GM19025 (cell line): Measurements from ENCODE around the gene VPS50.

ENCODE experiments used
- ATAC-seq: cut with Tn5 transposase; IDR thresholded peaks from one replicate; pipeline ENCODE4 v1.9.1; 2021; ENCODE audit warnings: mild to moderate bottlenecking, low read depth, moderate library complexity; ENCODE audit not compliant: unreplicated experiment

Gene VPS50

DNA sequence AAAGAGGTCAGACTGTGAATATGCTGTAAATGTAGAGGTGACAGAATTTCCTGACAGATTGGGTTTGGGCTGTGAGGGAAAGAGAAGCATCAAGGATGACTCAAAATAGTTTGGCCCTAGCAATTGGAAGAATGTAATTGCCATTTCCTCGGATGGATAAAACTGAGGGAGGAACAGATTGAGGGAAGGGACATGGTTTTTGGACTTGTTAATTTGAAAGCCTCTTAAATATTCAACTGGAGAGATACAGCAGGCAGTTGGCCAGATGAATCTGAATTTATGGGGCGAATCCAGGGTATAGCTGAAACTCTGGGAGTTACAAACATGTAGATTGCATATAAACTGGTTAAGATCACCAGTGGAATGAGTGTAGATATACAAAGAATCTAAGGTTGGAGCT lies 3.4 kb downstream of the VPS50 start:
- no peak for ATAC-seq

DNA sequence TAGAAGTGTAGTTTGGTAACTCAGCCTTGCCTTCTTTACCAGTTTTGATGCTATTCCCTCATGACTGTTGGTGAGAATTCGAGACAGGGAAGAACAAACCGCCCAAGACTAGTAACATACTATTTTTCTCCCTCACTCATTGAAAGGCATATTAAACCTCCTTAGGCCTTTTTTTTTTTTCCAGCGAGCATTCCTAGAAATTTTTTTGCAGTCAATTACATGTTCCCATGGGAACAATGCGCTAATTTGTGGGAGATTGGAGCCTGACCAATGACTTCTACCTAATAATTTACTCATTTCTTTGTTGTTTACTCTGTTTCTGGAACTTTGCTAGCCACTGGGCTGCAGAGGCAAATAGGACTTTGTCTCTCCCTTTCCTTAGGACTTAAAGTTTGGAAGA lies 6.0 kb downstream of the VPS50 start:
- no peak for ATAC-seq

DNA sequence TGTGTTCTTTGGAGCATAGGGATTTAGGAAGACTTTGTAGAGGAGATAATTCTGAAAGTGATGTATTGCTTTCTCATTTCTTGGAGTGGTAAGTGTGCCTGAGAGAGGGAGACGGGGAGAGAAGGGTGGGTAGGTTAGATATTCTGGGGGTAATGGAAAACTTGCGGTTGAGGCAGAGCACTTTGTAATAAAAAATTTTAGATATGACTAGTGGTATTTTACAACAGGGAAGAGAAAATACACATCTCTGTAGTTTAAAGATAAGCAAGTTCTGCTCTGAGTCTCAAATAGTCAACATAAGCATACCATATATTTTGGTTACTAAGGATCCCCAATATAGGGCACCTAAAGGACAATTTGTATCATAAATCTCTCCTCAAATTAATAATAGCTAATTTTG lies 6.6 kb downstream of the VPS50 start:
- ATAC-seq, result no peak

DNA sequence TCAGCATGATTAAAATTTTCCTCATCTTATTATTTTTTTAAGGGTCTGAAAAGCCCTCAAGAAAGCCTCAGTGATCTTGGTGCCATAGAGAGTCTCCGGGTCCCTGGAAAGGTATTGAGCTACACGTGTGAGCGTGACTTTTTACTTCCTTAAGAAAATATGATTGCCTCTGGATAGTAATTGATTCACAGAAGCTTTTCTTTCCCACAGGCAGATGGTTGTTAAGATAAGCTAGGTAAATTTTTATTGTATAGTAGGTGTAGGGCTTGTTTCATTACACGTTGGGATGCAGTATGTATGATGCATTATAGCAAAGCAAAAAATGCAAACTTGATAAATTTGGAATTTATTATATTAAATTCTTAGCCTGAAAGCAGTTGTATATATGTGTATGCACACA lies 7.7 kb downstream of the VPS50 start:
- ATAC-seq, result no peak

DNA sequence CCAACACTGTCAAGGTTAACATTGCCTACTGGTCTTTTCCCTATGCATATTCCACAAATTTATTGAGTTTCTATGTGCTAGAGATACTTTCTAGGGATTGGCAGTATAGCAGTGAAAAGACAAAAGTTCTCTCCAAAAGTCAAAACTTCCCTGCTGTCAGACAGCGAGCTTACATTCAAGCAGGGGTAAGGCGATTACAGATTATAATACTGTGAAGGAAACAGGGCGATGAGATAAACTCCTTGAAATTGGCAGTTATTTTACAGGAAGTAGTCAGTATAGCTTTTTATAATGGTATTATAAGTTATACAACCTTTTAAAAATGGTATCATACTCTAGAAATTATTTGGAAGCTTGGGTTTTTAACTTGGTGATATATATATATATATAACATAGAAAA lies 9.9 kb downstream of the VPS50 start:
- no peak for ATAC-seq

DNA sequence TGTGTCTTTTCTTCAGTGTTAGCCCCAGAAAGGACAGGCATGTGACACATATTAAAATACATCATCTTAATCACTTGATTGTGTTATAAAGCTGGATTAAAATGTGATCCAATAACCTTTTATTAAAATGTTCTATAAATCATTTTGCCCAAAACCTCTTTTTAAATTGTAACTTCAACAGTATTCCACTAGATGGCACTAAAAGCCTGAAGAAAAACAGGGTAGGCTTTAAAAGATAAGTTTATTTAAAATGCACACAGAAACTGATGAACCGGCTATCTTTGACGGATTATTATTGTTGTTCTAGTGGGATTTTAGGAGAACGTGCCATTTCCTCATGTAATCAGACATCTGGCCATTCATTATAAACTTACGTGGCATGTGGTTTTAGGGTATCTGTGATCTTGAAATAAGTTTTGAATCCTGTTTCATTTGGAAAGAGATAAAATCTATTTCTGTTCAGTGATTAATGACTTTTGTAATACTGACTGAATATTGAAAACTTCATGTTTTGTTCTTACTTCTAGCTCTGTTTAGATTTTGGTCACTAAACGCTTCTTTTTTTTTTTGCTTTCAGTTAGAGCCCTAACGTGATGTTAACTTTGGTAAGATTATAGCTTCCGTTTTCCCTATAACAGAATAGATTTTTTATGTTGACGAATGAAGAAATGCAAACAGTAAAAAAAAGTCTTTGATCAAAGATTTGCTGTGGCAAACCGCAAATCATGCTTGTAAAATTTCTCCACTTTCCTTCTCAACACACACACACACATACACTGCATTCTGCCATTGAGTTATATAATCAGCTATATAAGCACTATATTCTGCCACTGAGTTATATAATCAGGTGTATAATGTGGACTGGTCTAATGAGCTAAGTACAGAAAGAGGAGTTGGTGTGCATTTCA lies 13.6 kb downstream of the VPS50 start:
- ATAC-seq, result no peak

DNA sequence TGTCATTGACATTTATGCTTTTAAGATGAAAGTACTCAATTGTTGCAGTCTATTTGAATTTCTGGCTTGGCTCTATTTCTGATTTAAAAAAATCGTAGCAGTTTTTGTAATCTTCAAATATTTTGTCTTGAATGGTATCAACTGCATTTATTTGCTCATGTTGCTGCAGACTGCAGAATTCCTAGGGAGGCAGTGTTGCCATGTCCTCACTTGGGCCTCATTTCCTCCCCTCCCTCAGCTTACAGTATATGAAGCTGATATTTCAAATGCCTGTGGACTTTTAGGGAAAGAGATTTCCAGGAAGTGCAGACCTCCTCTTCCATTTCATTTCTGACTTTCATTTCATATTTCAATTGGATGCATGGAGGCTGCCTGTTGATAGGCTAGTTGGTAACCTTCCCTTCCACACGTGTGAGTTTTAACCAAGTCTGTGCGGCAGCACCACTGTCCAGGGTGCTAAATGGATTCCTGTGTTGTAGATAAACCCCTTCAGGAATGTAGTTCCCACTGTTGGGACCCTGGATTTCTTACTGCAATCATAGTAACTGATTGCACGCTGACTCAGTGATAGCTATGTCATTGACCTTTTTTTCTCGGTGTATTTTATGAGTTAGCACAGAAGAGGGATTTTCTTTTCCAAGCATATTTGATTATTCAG lies 17.5 kb downstream of the VPS50 start:
- no peak for ATAC-seq

DNA sequence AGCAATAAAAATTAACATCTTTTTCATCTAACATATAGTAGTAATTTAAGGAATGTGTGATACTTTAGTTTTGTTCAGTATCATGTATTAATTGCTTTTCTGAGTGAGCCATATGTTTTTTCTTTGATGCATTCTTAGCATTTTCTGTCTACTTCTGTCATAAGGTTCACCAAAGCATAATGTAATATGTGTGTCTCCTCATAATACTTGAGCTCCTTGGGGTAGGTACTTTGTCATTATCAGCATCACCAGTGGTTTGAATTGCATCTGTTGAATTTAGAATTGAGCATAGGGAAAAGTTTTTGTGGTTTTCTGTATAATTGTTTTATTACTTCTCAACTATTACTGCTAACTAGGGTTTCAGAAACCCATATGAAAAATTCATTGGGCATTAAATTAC lies 26.5 kb downstream of the VPS50 start:
- no peak for ATAC-seq

DNA sequence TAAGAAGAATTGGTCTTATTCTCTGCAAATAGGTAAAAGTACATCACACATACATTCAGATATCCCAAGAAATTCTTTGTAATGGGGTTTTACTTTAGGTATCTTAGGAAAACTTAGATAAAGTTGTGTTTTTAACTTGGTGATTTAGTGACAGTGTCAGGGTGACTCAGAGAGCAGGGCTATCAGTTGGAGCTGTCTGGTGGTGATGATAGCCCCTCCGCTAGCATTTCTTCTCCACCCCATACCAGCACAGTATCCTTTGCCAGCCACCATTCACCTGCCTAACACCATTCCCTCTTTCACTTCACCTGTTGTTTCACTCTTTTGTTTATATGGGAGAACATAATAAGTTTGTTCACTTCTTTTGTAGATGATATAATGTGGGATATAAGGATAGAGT lies 30.4 kb downstream of the VPS50 start:
- no peak for ATAC-seq

DNA sequence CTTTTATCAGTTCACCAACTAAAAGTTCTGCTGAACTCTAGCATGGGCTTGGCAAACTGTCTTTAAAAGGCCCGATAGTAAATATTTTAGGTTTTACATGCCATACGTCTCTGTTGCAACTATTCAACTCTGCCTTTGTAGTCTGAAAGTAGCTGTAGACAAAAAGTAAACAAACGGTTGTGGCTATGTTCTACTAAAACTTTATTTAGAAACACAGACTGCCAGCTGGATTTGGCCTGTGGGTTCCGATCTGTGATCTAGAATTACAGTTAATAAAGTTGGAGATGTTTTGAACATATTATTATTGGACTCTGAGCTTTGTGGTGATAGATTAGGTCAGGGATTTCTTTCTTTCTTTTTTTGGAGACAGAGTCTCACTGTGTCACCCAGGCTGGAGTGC lies 33.1 kb downstream of the VPS50 start:
- no peak for ATAC-seq

DNA sequence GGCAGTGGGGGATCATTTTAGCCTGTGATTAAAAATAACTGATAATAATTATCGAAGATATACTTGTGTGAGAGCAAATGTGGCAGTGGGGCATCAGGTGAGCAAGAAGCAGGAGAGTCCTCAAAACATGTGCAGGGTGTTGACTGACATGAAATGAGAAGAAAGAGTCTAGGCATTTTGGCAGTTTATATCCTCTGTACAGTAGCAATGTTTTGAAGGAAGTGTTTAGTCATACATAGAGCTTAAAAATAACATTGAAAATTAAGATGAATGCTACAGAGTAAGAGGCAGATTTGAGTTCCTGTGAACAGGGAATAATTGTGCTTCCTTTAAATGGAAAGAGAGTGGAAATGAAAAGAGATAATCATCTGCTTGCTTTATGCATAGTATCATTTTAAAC lies 47.4 kb downstream of the VPS50 start:
- no peak for ATAC-seq

DNA sequence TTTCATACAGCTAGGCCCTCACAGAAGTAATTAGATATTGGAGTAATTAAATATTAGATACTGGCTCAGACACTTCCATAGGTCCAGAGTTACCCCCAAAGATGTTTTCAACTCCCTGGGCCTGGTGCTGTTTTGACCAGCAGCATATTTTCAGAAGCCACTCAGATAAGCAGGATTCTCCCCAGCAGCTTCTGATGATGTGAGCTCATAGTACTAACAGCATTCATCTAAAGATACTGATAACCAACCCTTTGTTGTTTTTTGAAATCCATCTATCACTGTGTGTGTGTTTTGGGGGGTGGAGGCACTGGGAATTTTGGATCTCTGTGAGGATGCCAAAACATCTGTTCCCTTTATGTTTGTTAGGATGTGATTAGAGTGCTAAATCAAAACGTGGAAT lies 52.7 kb downstream of the VPS50 start:
- no peak for ATAC-seq

DNA sequence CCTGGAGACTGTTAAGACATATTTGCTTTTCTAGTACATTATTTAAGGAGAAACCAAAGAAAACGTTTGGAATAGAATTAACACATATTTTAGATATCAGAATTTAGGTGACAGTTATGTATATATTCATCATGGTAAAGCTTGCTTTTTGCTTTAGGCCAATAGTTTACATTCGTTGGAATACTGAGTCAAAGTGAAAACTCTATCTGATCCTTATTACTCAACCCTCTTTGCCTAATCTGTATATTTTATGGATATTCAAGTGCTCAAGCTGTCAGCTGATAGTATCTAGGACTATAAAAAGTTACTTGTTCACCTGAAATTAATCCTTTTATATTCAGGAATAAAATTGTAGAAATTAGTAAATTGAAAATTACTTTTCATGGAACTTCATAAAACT lies 61.1 kb downstream of the VPS50 start:
- ATAC-seq, result no peak

DNA sequence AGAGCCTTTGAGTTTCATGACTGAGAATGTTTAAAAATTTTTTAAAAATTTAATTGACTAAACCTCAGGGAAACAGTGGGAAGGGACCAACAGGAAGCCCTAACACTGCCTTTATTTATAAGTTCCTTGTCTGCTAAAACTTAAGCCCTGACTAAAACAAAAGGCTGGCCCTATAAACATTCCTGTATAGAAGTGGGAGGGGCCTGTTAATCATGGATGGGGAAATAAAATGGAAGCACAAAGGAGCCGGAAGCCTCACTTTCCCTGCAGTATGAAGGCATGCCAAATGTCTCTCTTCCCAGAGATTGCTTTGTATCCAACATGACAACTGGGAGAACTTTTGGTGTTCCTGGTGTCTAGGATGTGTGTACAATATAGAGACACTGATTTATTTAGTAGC lies 66.0 kb downstream of the VPS50 start:
- ATAC-seq, result no peak

DNA sequence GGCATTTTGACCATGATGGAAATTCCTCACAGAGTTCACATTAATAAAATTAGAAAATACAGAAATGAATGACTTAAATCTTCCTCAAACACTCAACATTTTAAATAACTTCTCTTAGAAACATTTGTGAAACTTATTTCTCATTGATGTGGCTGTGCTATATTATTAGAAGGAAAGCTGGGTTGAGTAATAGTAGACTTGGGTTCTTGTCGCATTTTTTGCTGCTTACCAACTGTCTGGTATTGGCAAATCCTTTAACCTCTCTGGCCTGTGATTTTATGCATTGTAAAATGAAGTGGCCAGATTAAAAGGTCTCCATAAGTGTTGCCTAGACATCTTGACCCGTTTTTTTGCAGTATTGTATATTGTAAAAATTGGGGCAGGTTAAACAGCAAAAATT lies 66.5 kb downstream of the VPS50 start:
- no peak for ATAC-seq

DNA sequence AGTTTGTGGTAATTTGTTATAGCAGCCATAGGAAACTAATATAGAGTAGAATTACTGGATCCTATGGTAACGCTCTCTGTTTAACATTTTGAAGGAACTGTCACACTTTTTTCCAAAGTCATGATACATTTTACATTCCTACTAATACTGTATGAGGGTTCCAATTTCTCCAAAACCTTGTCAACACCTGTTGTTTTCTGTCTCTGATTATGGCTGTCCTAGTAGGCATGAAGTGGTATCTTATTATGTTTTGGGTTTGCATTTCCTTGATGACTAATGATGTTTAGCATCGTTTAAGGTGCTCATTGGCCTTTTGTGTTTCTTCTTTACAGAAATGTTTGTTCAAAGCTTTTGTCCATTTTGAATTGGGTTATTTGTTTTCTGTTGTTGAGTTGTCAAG lies 69.6 kb downstream of the VPS50 start:
- no peak for ATAC-seq

DNA sequence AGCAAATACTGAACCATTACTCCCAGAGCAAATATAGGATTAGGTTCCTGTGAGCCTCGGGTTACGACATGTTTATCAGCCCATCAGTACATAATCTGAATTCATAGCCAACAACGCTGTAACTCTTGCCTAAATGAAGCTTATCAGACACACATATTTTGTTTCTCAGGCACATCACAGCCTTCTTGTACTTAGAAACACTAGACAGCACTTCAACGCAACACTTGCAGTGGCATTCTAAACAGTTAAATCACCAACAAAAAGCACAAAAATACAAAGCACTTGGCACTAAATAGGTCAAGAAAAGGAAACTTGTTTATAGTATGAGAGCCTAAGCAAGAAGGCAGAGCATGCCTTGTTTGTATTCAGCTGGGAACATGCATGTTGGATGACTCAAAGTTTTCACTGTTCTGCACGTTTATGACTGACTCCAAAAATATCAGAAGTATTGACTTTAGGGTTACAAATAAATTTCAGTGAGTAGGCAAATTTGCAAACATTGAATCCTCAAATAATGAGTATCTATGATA lies 75.0 kb downstream of the VPS50 start:
- no peak for ATAC-seq

DNA sequence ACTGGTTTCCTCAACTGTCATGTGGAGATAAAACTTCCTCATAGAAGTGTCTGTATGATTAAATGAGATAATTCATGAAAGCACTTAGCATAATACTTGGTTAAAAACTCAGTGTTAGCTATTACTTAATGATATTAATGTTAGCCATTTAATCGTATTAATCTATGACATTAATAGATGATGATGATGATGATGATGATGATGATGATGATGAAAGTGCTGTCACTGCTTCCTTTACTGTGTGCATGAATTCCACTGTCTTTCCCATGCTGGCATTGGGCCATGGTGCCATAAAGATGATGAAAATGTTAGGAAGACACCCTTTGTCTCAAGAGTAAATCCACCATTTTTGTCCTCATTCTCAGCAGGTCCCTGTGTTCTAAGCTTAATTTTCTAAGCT lies 75.8 kb downstream of the VPS50 start:
- no peak for ATAC-seq

DNA sequence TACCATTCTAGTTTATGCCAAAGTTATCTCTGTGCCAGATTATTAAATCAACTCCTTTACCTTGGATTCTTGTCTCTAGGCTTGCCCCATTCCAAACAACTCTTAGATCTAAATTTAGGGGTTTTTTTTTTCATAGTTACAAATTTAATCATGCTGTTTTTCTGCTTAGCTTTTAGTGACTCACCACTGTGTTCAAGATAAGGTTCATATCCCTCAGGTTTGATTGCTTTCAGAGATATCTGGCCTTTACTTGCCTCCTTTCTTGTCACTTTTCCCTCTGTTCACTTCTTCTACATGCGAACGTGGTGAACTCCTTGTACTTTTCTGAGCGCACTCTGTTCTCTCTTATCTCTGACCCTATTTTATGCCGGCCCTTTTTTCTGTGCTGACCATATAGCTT lies 78.2 kb downstream of the VPS50 start:
- no peak for ATAC-seq

DNA sequence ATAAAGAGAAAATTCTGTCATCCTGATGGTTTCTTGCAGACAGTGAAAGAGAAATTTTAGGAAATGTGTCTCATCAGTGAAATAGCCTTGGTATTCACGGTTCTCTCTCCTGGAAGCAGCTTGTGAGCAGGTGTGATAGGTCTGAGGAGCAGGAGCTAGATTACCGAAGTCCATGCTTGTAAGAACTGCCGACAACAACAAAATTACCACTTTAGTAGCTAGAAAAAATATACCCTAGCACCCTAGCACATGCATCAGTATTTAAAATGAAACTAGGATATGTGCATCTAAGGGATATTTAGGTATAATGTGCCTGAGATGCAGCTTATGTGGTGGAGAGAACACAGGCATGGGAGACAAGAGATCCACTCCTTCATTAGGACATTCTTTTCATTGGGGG lies 82.3 kb downstream of the VPS50 start:
- no peak for ATAC-seq

DNA sequence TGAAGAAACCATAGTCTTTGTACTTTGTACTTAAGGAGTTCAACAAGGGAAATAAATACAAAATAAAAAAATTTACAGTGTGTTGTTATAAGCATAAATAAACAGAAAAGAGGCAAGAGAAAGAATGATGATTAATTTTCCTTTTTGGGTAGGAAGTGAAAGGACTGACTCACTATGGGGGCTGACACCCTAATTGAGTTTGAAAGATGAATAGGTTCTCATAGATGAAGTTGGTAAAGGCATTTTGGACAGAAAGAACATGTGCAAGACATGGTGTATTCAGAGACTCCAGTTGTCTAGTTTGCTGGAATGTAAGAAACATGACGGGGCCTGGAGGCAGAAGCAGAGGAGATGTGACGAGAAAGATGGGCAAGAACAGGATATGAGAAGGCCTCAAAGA lies 83.7 kb downstream of the VPS50 start:
- ATAC-seq, result no peak

DNA sequence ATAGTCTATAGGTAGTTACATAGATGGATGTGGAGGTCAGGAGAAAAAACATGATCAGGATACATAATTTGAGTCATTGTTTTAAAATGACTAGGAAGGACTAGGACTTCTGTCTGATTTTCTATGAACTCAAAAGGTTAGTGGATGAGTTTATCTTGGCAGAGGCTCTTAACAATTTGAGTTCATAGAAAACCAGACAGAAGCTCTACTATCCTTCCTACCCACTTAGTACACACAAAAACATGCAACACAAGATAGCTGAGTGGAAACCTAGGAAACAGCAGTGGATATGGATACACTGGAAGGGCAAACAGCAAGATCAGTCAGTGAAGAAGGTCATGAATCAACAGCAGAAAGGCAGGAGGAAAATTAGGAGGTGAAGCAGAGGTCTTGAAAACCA lies 84.6 kb downstream of the VPS50 start:
- no peak for ATAC-seq
